ENCODE data around the gene DCTN4. TPM values are rescaled to one million over a fixed set of nuclear protein-coding genes. Genes with fewer than 3 reads are reported as not detected.

The DCTN4 gene
- total and polyA plus RNA-seq, 2 experiments from 2014 or later = 15.4 to 41.8 TPM

DNA sequence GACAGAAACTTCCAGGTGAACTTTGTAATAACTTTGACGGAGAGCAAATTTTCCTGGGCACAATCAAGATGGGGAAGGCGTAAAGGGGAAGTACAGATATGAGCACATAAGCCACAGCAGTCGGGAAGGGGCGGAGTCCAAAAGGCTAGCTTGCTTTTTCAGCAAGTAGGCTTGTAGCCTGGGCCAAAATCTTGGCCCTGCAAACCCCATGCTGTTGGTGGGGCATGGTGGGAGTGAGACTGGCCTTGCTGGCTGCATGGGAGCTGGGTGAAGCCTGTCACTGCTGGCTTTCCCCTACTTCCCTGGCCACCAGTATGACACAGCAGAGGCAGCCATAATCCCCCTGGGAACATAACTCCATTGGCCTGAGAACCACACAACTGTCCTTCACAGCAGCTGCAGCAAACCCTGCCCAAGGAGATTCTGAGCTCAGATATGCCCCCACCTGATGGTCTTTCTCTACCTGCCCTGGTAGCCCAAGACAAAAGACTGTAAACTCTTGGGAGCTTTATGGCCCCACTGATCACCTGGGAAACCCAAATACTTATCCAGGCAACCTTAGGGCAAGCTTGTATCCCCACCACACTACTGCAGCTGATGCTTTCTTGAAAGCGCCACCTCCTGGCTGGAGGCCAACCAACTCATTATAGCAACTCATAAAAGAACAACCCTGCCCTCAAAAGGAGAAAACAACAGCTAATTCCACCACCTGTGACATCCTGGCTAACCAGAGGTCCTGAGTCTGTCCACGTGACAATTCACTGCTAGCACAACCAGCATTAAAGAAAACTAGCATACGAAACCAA, 24.0 kb downstream of the DCTN4 start:
- no peak overlapping the region for H3K4me2 ChIP-seq
- H4K20me1 ChIP-seq (replicated peaks; ENCODE audit: insufficient read depth) = peaks cover 5% of the 10 kb centered on the region; the same call in 1 of the 2 replicates
- H3K36me3 ChIP-seq (ENCODE audit: insufficient read depth) = peaks cover 12% of the 10 kb centered on the region
- no peaks in the 10 kb centered on the region for H3K9me2 ChIP-seq (ENCODE audit: insufficient read depth)
- H3F3A ChIP-seq (replicated peaks; ENCODE audit: low read depth) = no peaks in the 10 kb centered on the region
- peaks cover 21% of the 10 kb centered on the region for H3K4me1 ChIP-seq (ENCODE audit: insufficient read depth)
- no peaks in the 10 kb centered on the region for H3K27me3 ChIP-seq (ENCODE audit: insufficient read depth)
- no peak overlapping the region for H3K27ac ChIP-seq (ENCODE audit: low read depth)
- peaks cover 65% of the 10 kb centered on the region for H3K36me3 Mint-ChIP-seq (ENCODE audit: low read depth)
- peaks cover 41% of the 10 kb centered on the region for H3K79me2 ChIP-seq (replicated peaks; ENCODE audit: insufficient read depth)
- H2AFZ ChIP-seq = no peak overlapping the region
- DNase-seq (ENCODE audit: low spot score) (peak; percentile 13), ATAC-seq (peak; percentile 55)
- peaks cover 32% of the 10 kb centered on the region for H3K4me1 Mint-ChIP-seq
- peaks cover 22% of the 10 kb centered on the region for H3K9me3 Mint-ChIP-seq
- TF ChIP-seq, protein P1, sequence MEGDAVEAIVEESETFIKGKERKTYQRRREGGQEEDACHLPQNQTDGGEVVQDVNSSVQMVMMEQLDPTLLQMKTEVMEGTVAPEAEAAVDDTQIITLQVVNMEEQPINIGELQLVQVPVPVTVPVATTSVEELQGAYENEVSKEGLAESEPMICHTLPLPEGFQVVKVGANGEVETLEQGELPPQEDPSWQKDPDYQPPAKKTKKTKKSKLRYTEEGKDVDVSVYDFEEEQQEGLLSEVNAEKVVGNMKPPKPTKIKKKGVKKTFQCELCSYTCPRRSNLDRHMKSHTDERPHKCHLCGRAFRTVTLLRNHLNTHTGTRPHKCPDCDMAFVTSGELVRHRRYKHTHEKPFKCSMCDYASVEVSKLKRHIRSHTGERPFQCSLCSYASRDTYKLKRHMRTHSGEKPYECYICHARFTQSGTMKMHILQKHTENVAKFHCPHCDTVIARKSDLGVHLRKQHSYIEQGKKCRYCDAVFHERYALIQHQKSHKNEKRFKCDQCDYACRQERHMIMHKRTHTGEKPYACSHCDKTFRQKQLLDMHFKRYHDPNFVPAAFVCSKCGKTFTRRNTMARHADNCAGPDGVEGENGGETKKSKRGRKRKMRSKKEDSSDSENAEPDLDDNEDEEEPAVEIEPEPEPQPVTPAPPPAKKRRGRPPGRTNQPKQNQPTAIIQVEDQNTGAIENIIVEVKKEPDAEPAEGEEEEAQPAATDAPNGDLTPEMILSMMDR (conservative IDR thresholded peaks at IDR 0.05; ENCODE audit: low read depth in 2 of 2) = peak; percentile 38 to 45
- TF ChIP-seq, protein P2, sequence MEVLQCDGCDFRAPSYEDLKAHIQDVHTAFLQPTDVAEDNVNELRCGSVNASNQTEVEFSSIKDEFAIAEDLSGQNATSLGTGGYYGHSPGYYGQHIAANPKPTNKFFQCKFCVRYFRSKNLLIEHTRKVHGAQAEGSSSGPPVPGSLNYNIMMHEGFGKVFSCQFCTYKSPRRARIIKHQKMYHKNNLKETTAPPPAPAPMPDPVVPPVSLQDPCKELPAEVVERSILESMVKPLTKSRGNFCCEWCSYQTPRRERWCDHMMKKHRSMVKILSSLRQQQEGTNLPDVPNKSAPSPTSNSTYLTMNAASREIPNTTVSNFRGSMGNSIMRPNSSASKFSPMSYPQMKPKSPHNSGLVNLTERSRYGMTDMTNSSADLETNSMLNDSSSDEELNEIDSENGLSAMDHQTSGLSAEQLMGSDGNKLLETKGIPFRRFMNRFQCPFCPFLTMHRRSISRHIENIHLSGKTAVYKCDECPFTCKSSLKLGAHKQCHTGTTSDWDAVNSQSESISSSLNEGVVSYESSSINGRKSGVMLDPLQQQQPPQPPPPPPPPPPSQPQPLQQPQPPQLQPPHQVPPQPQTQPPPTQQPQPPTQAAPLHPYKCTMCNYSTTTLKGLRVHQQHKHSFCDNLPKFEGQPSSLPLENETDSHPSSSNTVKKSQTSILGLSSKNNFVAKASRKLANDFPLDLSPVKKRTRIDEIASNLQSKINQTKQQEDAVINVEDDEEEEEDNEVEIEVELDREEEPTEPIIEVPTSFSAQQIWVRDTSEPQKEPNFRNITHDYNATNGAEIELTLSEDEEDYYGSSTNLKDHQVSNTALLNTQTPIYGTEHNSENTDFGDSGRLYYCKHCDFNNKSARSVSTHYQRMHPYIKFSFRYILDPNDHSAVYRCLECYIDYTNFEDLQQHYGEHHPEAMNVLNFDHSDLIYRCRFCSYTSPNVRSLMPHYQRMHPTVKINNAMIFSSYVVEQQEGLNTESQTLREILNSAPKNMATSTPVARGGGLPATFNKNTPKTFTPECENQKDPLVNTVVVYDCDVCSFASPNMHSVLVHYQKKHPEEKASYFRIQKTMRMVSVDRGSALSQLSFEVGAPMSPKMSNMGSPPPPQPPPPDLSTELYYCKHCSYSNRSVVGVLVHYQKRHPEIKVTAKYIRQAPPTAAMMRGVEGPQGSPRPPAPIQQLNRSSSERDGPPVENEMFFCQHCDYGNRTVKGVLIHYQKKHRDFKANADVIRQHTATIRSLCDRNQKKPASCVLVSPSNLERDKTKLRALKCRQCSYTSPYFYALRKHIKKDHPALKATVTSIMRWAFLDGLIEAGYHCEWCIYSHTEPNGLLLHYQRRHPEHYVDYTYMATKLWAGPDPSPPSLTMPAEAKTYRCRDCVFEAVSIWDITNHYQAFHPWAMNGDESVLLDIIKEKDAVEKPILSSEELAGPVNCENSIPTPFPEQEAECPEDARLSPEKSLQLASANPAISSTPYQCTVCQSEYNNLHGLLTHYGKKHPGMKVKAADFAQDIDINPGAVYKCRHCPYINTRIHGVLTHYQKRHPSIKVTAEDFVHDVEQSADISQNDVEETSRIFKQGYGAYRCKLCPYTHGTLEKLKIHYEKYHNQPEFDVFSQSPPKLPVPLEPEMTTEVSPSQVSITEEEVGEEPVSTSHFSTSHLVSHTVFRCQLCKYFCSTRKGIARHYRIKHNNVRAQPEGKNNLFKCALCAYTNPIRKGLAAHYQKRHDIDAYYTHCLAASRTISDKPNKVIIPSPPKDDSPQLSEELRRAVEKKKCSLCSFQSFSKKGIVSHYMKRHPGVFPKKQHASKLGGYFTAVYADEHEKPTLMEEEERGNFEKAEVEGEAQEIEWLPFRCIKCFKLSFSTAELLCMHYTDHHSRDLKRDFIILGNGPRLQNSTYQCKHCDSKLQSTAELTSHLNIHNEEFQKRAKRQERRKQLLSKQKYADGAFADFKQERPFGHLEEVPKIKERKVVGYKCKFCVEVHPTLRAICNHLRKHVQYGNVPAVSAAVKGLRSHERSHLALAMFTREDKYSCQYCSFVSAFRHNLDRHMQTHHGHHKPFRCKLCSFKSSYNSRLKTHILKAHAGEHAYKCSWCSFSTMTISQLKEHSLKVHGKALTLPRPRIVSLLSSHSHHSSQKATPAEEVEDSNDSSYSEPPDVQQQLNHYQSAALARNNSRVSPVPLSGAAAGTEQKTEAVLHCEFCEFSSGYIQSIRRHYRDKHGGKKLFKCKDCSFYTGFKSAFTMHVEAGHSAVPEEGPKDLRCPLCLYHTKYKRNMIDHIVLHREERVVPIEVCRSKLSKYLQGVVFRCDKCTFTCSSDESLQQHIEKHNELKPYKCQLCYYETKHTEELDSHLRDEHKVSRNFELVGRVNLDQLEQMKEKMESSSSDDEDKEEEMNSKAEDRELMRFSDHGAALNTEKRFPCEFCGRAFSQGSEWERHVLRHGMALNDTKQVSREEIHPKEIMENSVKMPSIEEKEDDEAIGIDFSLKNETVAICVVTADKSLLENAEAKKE (CRISPR knock-in tag; IDR thresholded peaks at IDR 0.05) = no peak
- no peak overlapping the region for H3K4me3 Mint-ChIP-seq
- H3K27ac Mint-ChIP-seq = peak overlapping the region; percentile 55; the same call in 1 of the 2 replicates
- no peak overlapping the region for H3K4me3 ChIP-seq
- H3K27me3 Mint-ChIP-seq (ENCODE audit: insufficient read depth, low read depth, poor library complexity) = no peaks in the 10 kb centered on the region
